Measurements from ENCODE around the gene EIF3B.

GRCh38 chr7:2403718-2404648, 49.4 kb downstream of the EIF3B start:
- TF ChIP-seq CTCF (conservative IDR thresholded peaks at IDR 0.05; ENCODE audit: low read depth, low read length), result no peak
- no peak for TF ChIP-seq EZH2 (IDR thresholded peaks at IDR 0.05; ENCODE audit: borderline replicate concordance, low read depth, low read length, poor library complexity, severe bottlenecking)
